ENCODE measurements around the gene LCP2.
A peak's percentile ranks its signal among the peaks of the same experiment; 100 is the strongest.

The LCP2 gene

DNA sequence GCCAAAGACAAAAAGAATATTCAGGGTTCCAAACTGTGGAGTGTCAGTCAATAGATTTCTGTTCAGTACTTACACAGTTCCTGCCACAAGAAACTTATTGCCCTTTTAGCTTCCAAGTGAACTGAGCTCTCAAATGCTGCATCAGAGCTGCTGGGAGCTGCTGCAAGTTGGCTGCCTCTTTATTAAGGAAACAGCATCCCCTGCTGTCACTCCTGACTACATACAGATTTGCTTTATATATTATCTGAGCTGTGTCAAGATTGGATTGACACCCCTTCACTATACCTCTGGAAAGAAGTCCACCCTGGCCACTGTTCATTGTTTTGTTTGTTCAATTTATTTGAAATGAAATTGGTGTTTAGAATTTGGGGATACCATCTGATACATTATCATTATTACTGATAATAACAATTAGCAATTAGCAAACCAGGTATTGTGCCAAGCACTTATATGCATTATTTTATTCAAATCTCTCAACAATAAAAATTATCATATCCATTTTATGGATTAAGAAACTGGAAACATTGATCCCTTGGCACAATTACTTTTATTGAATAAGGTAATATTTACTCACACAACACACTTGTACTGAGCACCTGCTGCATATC is 81.2 kb downstream of the LCP2 start:
- TF ChIP-seq ZNF654 (tag by site-specific recombination; IDR thresholded peaks at IDR 0.05; ENCODE audit: low read depth) (peak; percentile 88), ZNF184 (tag by site-specific recombination; IDR thresholded peaks at IDR 0.05) (no peak)
- TF ChIP-seq, protein P1, sequence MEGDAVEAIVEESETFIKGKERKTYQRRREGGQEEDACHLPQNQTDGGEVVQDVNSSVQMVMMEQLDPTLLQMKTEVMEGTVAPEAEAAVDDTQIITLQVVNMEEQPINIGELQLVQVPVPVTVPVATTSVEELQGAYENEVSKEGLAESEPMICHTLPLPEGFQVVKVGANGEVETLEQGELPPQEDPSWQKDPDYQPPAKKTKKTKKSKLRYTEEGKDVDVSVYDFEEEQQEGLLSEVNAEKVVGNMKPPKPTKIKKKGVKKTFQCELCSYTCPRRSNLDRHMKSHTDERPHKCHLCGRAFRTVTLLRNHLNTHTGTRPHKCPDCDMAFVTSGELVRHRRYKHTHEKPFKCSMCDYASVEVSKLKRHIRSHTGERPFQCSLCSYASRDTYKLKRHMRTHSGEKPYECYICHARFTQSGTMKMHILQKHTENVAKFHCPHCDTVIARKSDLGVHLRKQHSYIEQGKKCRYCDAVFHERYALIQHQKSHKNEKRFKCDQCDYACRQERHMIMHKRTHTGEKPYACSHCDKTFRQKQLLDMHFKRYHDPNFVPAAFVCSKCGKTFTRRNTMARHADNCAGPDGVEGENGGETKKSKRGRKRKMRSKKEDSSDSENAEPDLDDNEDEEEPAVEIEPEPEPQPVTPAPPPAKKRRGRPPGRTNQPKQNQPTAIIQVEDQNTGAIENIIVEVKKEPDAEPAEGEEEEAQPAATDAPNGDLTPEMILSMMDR (tag by site-specific recombination; IDR thresholded peaks at IDR 0.05): peak; percentile 82
- no peaks in the 10 kb centered on the region for H3K36me3 ChIP-seq (ENCODE audit: control insufficient read depth in 2 of 2, insufficient read depth in 1 of 2, low read length in 2 of 2)
- no peaks in the 10 kb centered on the region; the same call in 1 of the 2 replicates for H3K4me1 ChIP-seq (ENCODE audit: control insufficient read depth, insufficient read depth, low read length)
- ChIA-PET CTCF (interaction anchor here (0.6 to 3.1 kb wide), 13 partner anchors 10 to 627 kb away, joined by 3 to 60 read pairs (median 4); partner anchors contain the start of genes FOXI1 and INSYN2B), POLR2A (no interaction called here)
- H3K27ac ChIP-seq (ENCODE audit: extremely low read depth, low read depth, low read length): no peak overlapping the region
- no peak overlapping the region for H3K4me3 ChIP-seq (ENCODE audit: low read depth, low read length)
- H3K9me3 ChIP-seq (ENCODE audit: control insufficient read depth, insufficient read depth, low read depth, low read length): no peaks in the 10 kb centered on the region

DNA sequence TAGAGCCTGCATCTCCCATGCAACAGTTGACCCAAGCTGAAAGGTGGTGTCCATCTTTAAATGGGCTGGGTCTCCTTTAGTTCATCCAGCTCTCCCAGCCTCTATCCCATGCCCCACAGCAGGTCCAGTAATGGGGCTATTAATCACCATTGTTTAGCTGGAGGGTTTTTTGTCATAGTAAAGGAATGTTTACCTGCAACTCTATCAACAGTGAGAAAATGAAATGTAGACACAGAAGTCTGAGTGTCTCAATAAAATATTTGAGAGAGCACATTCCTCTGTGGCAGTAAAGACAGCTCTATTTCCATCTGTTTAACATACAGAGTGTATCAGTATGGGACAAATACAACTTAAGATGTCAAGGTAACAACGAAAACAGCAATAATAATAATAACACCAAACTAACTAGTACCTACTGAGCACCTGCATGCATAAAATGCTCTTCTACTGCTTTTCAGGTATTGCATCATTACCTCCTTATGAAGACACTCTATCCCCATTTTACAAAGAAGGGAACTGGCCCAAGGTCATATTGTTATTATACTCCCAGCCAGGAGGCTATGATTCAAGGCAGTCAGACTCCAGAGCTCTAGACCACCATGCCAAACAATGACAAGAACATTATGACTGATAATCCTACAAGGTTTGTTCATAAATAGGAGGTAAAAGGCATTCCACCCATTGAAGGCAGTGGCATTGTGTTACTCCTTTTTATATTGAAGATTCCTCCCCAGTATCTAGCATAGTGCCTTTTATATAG is 85.8 kb downstream of the LCP2 start:
- no peak for TF ChIP-seq ZNF146 (tag by site-specific recombination; IDR thresholded peaks at IDR 0.05)
- no peak for TF ChIP-seq ZSCAN5A (tag by site-specific recombination; IDR thresholded peaks at IDR 0.05)
- TF ChIP-seq, protein P2, sequence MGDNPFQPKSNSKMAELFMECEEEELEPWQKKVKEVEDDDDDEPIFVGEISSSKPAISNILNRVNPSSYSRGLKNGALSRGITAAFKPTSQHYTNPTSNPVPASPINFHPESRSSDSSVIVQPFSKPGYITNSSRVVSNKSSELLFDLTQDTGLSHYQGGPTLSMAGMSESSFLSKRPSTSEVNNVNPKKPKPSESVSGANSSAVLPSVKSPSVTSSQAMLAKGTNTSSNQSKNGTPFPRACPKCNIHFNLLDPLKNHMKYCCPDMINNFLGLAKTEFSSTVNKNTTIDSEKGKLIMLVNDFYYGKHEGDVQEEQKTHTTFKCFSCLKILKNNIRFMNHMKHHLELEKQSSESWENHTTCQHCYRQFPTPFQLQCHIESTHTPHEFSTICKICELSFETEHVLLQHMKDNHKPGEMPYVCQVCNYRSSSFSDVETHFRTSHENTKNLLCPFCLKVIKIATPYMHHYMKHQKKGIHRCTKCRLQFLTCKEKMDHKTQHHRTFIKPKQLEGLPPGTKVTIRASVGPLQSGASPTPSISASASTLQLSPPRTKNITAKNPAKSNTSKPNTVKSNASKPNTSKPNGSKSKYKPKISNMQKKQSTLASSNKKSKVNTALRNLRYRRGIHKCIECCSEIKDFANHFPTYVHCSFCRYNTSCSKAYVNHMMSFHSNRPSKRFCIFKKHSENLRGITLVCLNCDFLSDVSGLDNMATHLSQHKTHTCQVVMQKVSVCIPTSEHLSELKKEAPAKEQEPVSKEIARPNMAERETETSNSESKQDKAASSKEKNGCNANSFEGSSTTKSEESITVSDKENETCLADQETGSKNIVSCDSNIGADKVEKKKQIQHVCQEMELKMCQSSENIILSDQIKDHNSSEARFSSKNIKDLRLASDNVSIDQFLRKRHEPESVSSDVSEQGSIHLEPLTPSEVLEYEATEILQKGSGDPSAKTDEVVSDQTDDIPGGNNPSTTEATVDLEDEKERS (tag by site-specific recombination; IDR thresholded peaks at IDR 0.05): no peak
- TF ChIP-seq, protein P3, sequence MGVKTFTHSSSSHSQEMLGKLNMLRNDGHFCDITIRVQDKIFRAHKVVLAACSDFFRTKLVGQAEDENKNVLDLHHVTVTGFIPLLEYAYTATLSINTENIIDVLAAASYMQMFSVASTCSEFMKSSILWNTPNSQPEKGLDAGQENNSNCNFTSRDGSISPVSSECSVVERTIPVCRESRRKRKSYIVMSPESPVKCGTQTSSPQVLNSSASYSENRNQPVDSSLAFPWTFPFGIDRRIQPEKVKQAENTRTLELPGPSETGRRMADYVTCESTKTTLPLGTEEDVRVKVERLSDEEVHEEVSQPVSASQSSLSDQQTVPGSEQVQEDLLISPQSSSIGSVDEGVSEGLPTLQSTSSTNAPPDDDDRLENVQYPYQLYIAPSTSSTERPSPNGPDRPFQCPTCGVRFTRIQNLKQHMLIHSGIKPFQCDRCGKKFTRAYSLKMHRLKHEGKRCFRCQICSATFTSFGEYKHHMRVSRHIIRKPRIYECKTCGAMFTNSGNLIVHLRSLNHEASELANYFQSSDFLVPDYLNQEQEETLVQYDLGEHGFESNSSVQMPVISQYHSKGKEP (tag by site-specific recombination; IDR thresholded peaks at IDR 0.05): no peak
- no peak for TF ChIP-seq ZNF24 (tag by site-specific recombination; IDR thresholded peaks at IDR 0.05)
- TF ChIP-seq ZBTB10 (tag by site-specific recombination; IDR thresholded peaks at IDR 0.05): no peak
- TF ChIP-seq ZNF677 (tag by site-specific recombination; IDR thresholded peaks at IDR 0.05): no peak
- TF ChIP-seq ZNF558 (tag by site-specific recombination; IDR thresholded peaks at IDR 0.05): no peak
- no peak for TF ChIP-seq ZNF747 (tag by site-specific recombination; IDR thresholded peaks at IDR 0.05)
- TF ChIP-seq IKZF3 (tag by site-specific recombination; IDR thresholded peaks at IDR 0.05): no peak
- TF ChIP-seq KLF16 (tag by site-specific recombination; IDR thresholded peaks at IDR 0.05): no peak
- no peak for TF ChIP-seq ZBTB20 (tag by site-specific recombination; IDR thresholded peaks at IDR 0.05)
- TF ChIP-seq ZNF223 (tag by site-specific recombination; IDR thresholded peaks at IDR 0.05): no peak
- TF ChIP-seq ZNF514 (tag by site-specific recombination; IDR thresholded peaks at IDR 0.05): no peak
- no peak for TF ChIP-seq ZNF394 (tag by site-specific recombination; IDR thresholded peaks at IDR 0.05; ENCODE audit: borderline replicate concordance)
- no peak for TF ChIP-seq REPIN1 (tag by site-specific recombination; IDR thresholded peaks at IDR 0.05; ENCODE audit: low read depth)
- Histone ChIP-seq H3K4me3 (ENCODE audit: low read depth, low read length) (no peak overlapping the region), H3K4me1 (ENCODE audit: control insufficient read depth, insufficient read depth, low read length) (no peaks in the 10 kb centered on the region), H3K27ac (ENCODE audit: extremely low read depth, low read depth, low read length) (no peak overlapping the region), H3K9me3 (ENCODE audit: control insufficient read depth, insufficient read depth, low read depth, low read length) (no peaks in the 10 kb centered on the region), H3K36me3 (ENCODE audit: control insufficient read depth in 2 of 2, insufficient read depth in 1 of 2, low read length in 2 of 2) (no peaks in the 10 kb centered on the region)
- ChIA-PET POLR2A (interaction anchor here (0.5 kb wide), 1 partner anchor 628 kb away, joined by 6 read pairs; the partner anchor contains the start of gene SPDL1), CTCF (interaction anchor here (0.6 to 4.8 kb wide), 8 partner anchors 9 to 308 kb away, joined by 3 to 39 read pairs (median 5); no protein-coding TSS in a partner anchor)
